HG02943 (cell line): ENCODE measurements around the gene NT5E.

ENCODE experiments used
- ATAC-seq: cut with Tn5 transposase; IDR thresholded peaks from one replicate; pipeline ENCODE4 v1.9.1; 2021; ENCODE audit warnings: mild to moderate bottlenecking, low read depth, moderate library complexity; ENCODE audit not compliant: unreplicated experiment

The NT5E gene

GRCh38 chr6:85458782-85459181, 8.9 kb downstream of the NT5E start:
- ATAC-seq = no peak

GRCh38 chr6:85459224-85459901, 9.5 kb downstream of the NT5E start:
- ATAC-seq = no peak

- no peak for ATAC-seq
These were observed 10.5 kb downstream of the NT5E start for GRCh38 chr6:85460154-85460920.

- peak; percentile 76 for ATAC-seq
These were observed 11.3 kb downstream of the NT5E start for GRCh38 chr6:85460921-85461797.

GRCh38 chr6:85461798-85462170, 11.9 kb downstream of the NT5E start:
- ATAC-seq = peak; percentile 12

- no peak for ATAC-seq
These were observed 12.8 kb downstream of the NT5E start for GRCh38 chr6:85462673-85463072.

GRCh38 chr6:85463621-85464259, 13.9 kb downstream of the NT5E start:
- no peak for ATAC-seq

GRCh38 chr6:85464260-85464644, 14.4 kb downstream of the NT5E start:
- ATAC-seq = no peak

- no peak for ATAC-seq
These were observed 14.9 kb downstream of the NT5E start for GRCh38 chr6:85464722-85465150.

- ATAC-seq = peak; percentile 52
These were observed 15.9 kb downstream of the NT5E start for GRCh38 chr6:85465762-85466161.

- no peak for ATAC-seq
These were observed 18.4 kb downstream of the NT5E start for GRCh38 chr6:85468326-85468725.

GRCh38 chr6:85469276-85470022, 19.6 kb downstream of the NT5E start:
- ATAC-seq = no peak

GRCh38 chr6:85470023-85470410, 20.1 kb downstream of the NT5E start:
- no peak for ATAC-seq

- ATAC-seq = no peak
These were observed 22.9 kb downstream of the NT5E start for GRCh38 chr6:85472744-85473143.

GRCh38 chr6:85473748-85474147, 23.9 kb downstream of the NT5E start:
- ATAC-seq = no peak

- ATAC-seq = no peak
These were observed 26.6 kb downstream of the NT5E start for GRCh38 chr6:85476532-85476931.

GRCh38 chr6:85479208-85479607, 29.3 kb downstream of the NT5E start:
- ATAC-seq = no peak

- ATAC-seq = no peak
These were observed 32.5 kb downstream of the NT5E start for GRCh38 chr6:85482206-85482904.

- ATAC-seq = peak; percentile 87
These were observed 33.2 kb downstream of the NT5E start for GRCh38 chr6:85482905-85483700.
